ENCODE results near the gene PLB1.

The PLB1 gene

DNA sequence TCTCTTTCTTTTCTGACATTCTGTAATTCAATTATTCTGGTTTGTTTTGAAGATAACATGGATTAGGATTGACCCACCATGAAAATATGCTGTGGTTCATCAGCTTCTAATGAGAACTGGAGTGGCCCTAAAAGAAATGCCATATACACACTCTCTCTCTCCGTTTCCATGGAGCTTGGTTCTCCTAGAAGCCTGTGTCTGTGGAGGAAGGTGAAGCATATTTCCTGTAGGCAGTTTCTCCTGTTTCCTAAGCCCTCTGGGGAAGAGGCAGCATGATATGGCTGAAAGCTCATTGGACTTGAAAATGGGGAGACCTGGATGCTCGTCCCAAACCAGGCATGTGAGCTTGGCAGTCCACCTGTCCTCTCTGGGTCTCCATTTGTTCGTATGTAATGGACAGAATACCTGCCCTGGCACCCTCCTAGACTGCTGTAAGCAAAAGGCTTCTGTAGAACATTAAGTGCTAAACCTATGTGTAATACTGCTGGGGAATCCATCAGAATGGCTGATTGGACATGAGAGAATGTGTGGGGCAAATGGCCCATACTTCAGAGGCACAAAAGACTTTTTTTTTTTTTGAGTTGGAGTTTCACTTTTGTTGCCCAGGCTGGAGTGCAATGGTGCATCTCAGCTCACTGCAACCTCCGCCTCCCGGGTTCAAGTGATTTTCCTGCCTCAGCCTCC, 180.4 kb downstream of the PLB1 start:
- DNase-seq: no peak

DNA sequence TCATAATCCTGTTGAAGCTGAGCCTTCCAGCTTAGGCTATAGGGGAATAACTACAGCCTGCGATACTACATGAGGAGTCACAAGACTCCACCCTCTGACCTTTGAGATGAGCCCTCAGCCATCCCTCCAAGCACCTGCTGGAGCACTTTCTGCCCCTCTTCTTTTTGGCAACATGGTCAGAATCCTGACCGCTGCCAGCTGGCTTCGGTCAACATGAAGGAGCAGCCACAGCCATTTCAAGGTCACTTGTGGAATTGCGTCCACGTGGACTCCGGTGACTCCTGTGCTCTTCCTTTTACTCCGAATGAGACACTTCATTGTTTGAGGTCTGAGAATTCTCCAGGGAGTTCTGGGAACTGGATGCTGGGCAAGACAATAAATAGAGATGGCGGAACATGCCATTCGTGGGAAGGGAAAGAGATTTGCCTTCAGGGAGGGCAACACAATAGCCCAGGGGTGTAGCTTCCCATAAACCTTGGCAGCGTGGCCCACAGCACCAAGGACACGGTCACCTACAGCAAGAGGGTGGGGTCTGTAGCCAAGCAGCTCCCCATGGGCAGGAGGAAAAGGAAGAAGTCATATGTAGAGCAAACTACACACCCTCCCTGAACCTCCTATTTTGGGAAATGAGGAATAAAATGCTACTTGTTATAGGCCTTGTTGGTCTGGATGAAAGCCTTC, 182.5 kb downstream of the PLB1 start:
- no peak for DNase-seq

DNA sequence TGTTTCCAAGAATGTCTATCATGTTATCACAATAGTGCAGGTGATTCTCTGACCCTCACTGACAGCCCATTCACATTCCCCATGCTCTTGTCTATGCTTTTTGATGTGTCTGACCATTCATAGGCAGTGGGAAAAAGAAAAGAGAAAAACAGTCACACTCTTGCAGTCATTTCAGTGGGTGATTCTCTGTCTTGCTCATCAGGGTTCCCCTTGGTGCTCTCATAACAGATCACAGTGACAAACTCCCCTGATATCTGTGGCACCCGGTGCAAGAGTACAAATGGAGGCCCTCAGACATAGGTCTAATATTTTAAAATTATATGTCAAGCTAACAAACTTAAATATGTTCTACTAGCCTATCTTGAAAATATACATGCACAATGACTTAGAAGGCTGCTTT, 183.1 kb downstream of the PLB1 start:
- DNase-seq: no peak

DNA sequence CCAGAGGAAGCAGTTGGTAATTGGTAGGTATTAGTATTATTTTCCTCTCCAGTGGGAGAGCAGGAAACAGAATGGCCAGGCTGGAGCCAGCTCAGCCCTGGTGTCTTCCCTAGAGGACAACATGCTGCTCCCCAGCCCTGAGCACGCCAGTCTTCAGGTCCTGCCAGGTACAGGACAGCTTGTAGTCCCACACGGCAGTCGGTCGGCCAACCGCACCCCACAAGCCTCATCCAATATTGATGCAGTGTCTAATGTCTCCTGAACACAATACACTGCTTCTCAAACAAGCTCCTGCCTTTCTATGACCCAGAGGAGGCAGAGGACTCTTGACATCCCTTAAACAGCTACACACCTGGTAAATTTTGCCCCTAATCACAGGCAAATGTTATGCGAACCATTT, 184.8 kb downstream of the PLB1 start:
- DNase-seq: peak in 1 of 2 donors; percentile 12

DNA sequence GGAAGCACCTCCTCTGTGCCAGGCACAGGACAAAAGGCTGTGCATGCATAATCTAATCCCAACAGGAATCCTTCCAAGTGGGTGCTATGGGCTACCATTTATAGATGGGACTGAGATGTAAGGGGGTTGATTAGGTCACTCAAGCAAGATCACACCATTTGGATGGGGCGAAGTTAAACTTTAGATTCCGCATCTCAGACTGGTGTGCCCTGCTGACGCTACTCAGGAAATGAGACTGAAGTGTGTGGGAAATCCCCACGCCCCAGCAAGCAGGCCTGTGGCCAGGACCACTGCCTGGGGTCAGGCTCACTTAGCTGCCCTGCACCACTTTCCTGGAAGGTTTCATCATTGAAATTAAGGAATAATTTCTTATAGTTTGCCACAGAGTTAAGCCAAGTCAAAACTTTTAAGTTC, 185.3 kb downstream of the PLB1 start:
- peak; percentile 80 to 84 for DNase-seq

DNA sequence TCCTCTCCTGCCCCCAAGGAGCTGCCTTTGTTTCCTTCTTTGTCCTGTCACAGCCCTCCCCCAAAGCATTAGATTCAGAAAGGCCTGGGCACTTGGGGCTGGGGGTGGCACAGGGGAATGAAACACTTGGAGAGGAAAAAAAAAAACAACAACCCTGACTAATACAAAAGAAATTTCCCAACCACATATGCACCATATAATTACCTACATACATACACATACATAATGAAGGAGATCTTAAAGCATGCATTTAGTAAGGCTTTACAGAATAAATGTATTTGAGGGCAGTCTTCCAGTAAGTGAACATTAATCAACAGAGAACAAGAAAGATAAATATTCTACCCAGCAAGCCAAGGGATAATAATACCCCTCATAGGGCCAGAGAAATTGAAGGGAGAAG, 185.7 kb downstream of the PLB1 start:
- no peak for DNase-seq

DNA sequence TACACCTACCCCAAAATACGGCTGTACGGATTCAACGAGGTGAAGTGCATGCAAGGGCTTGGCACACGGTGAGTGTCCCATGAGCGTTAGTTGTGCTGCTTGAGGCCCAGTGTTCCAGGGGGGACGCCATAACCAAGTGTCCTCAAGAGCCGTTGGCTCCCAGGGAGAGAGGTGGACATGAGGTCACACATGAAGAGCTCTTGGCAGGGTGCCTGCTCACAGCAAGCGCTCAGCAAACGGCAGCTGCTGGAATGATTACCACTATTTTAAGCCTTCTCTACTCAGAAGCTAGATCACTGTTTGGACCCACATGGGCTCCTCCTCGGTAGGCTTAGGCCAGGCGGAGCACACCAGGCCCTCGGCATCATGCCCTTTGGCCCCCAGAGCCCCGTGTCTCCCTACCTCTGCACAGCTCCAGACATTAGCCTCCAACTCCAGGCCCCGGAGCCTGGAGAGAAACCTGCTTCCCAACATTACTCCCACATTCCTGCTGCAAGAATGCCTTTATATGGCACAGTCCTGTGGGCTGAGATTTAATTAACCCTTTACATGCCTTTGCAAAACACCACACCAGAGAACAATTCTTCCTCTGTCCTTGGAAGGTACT, 187.3 kb downstream of the PLB1 start:
- no peak for DNase-seq

DNA sequence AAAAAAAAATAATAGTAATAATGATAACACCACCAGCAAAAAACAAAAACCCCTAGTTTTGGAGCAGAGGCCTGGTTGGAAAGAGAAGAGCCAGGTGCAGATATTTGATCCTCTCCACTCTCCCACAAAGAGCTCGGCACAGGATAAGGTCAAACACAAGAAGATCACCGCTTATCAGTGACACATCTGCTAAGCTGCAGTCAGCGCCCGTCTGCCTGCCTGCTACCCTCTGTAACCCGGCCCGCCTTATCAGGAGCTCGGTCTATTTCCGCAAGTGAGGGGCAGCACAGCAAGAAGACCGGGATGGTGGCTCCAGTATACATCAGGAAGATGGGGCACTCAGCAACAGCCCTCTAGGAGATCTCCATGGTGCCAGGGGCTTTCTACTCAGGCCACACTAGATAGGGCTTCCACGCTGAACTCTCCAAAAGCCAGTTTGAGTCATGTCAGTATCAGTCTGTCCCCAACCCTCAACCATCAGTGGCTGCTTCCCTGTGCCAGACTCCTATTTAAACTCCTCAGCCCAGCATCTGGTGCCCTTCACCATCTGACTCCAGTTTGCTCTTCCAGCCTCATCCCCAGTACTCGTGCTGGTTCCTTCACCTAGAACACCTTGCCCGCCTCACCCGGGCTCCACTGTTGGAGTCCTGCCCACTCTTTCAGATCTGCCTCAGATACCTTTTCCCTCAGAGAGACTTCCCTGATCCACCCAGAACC, 188.4 kb downstream of the PLB1 start:
- DNase-seq: no peak

DNA sequence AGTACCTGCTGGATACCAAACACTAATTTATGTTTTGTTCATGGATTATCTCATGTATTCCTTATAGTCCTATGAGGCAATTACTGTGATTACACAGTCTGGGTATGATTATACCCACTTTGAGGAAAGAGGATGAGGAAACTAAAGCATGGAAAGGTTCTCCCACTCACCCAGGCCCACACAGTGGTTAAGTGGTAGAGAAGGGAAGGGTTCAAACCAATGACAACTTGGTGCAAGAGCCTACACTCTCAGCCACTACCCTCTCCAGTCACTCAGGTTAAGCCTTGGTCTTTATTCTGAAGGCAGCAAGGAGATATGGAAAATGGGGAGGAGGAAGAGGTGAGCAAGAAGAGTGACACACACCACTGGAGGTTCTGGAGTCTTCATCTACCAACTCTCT, 191.3 kb downstream of the PLB1 start:
- DNase-seq: no peak

DNA sequence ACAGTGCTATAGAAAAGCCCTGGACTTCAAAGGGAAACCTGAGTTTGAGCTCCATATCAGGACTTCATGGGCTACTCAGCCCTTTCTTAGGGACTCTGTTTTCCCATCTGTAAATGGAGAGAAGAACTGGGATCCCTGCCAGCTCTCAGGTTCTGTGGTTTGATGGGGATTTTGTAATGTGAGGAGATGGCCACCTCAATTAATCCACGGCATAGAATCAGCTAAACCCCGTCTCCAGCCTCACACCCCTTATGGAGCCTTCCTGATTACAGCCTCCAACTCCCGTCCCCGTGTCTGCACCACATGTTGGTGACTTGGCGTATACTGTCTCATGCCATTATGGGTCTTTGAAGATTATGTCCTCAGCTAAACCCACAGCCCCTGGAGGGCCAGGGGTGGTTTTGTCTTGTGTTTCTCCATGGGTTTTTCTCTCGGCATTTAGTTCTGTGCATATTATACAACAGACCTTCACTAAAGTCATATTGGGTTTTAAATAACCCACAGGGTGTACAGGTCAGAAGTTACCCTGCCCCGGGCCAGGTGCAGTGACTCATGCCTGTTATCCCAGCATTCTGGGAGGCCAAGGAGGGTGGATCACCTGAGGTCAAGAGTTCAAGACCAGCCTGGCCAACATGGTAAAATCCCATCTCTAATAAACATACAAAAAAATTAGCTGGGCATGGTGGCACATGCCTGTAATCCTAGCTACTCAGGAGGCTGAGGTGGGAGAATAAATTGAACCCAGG, 192.0 kb downstream of the PLB1 start:
- no peak for DNase-seq

DNA sequence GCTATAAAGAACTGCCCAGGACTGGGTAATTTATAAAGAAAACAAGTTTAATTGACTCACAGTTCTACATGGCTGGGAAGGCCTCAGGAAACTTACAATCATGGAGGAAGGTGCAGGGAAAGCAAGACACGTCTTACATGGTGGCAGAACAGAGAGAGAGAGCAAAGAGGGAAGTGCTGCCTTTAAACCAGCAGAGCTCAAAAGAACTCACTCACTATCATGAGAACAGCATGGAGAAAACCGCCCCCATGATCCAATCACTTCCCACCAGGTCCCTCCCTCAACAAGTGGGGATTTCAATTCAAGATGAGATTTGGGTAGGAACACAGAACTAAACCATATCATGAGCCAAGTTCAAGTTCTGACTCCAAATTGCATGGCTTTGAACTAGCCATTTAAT, 193.0 kb downstream of the PLB1 start:
- no peak for DNase-seq

DNA sequence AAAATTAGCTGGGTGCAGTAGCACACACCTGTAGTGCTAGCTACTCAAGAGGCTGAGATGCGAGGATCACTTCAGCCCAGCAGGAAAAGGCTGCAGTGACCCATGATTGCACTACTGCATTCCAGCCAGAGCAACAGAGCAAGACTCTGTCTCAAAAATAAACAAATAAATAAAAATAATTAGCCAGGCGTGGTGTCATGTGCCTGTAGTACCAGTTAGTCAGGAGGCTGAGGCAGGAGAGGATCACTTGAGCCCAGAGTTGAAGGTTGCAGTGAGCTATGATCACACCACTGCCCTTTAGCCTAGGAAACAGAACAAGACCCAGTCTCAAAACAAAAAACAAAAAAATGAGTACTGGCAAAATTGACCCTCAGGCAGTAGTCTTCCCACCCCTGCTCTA, 193.9 kb downstream of the PLB1 start:
- DNase-seq: no peak

DNA sequence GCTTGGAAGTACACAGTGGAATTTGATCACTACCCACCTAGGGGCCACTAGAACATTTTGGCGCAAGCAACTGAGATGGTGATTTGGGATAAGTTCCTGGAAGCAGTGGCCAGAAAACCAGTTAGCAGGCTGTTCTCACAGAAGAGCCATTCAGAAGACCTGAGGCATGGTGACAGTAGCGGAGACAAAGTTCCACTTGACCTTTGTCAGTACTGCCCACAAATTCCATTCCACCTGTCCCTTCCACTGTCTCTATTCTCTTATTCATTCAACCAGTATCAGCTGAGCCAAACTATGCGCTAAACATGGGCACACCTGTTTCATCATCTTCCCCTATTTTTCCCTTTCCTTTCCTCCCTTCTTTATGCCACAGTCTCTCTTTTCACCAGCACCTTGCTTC, 196.6 kb downstream of the PLB1 start:
- DNase-seq: no peak

DNA sequence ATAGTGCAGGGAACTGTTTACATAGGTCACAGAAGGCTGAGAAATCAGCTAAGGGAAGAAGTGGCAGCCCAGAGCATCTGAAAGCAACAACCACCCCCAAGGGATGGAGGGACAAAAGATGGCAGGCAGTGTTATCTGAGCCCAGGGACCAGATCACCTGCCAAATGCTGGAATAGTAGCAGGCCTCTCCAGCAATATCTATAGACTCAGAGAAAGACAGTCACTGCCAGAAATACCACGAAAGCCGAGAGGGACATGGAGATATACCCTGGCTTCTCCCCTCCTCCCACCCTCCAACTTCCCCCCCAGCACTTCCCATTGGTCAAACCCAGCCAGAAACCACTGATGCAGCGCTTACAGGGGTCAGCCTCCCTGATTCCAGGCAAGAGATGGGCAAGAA, 197.4 kb downstream of the PLB1 start:
- no peak for DNase-seq
